Keratinocyte (primary cell): Measurements from ENCODE around the gene IDS. TPM values are rescaled to one million over a fixed set of nuclear protein-coding genes. Genes with fewer than 3 reads are reported as not detected.
"Not testable (repeated sequence)": the region's sequence is repeated elsewhere in the genome, so short reads cannot be mapped to it uniquely, and the experiment has no call there.

Source experiments
- DNase-seq: peaks from one replicate; pipeline ENCODE4 v3.0.0-alpha.2; 2011; ENCODE audit warnings: low read depth, missing footprints, low spot score
- FAIRE-seq: peaks from 2 replicates; lab custom pipeline; 2011; peaks lifted over from hg19 to GRCh38; lab: Jason Lieb, UNC
- H2AFZ ChIP-seq: 2 replicates; pipeline ENCODE4 v1.6.0; 2012; ENCODE audit warnings: low read length, control low read depth, inconsistent platforms; ENCODE audit not compliant: control insufficient read depth
- H3K27ac ChIP-seq: 2 replicates; pipeline ENCODE4 v1.5.1; 2011; ENCODE audit warnings: low read length; ENCODE audit not compliant: control insufficient read depth, insufficient read depth
- H3K27me3 ChIP-seq: 3 replicates; pipeline ENCODE4 v1.6.0; 2011; ENCODE audit warnings: low read length; ENCODE audit not compliant: control insufficient read depth, insufficient read depth; ENCODE audit errors: extremely low read depth
- H3K36me3 ChIP-seq, 2 experiments: 2 replicates in 1 of 2; 3 replicates in 1 of 2; pipeline ENCODE4 v1.5.1; 2011; ENCODE audit warnings: low read length in 2 of 2, mild to moderate bottlenecking in 1 of 2; ENCODE audit not compliant: control insufficient read depth in 2 of 2, insufficient read depth in 2 of 2; ENCODE audit errors: extremely low read depth in 1 of 2
- H3K4me1 ChIP-seq: 3 replicates; pipeline ENCODE4 v1.5.1; 2011; ENCODE audit warnings: low read length; ENCODE audit not compliant: control insufficient read depth, insufficient read depth; ENCODE audit errors: extremely low read depth
- H3K4me2 ChIP-seq: 3 replicates; pipeline ENCODE4 v1.6.0; 2011; ENCODE audit warnings: low read depth, low read length; ENCODE audit not compliant: control insufficient read depth, insufficient read depth; ENCODE audit errors: extremely low read depth
- H3K4me3 ChIP-seq, 3 experiments: fragments of 200-600 bp in 1 of 3; sonication (generic) in 1 of 3; 2 replicates in 2 of 3; 3 replicates in 1 of 3; pipeline ENCODE4 v1.5.1; 2011 to 2016; ENCODE audit warnings: low read length in 3 of 3, mild to moderate bottlenecking in 3 of 3, control low read depth in 2 of 3, inconsistent platforms in 1 of 3, low read depth in 1 of 3, mixed read lengths in 1 of 3, mixed run types in 1 of 3, moderate library complexity in 1 of 3; ENCODE audit not compliant: control insufficient read depth in 2 of 3, insufficient read depth in 2 of 3; ENCODE audit errors: extremely low read depth in 1 of 3
- H3K79me2 ChIP-seq: 2 replicates; pipeline ENCODE4 v1.6.0; 2012; ENCODE audit warnings: low read length; ENCODE audit not compliant: control insufficient read depth, insufficient read depth
- H3K9ac ChIP-seq: 3 replicates; pipeline ENCODE4 v1.6.0; 2011; ENCODE audit warnings: low read length; ENCODE audit not compliant: control insufficient read depth, insufficient read depth; ENCODE audit errors: extremely low read depth
- H3K9me1 ChIP-seq: 3 replicates; pipeline ENCODE4 v1.6.0; 2011; ENCODE audit warnings: low read length; ENCODE audit not compliant: control insufficient read depth, insufficient read depth; ENCODE audit errors: extremely low read depth
- H3K9me3 ChIP-seq: 2 replicates; pipeline ENCODE4 v1.5.1; 2012; ENCODE audit warnings: low read depth, low read length; ENCODE audit not compliant: control insufficient read depth
- H4K20me1 ChIP-seq: 3 replicates; pipeline ENCODE4 v1.6.0; 2011; ENCODE audit warnings: low read length; ENCODE audit not compliant: control insufficient read depth, insufficient read depth; ENCODE audit errors: extremely low read depth
- dilution Hi-C: fragments of 300-500 bp; cut with MboI; formaldehyde crosslinking; loops from one replicate; pipeline ENCODE4 v1.7.0; 2020; ENCODE audit warnings: low sequenced_read_pairs; ENCODE audit not compliant: extremely low pct_ligation_motif_present
- polyA plus RNA-seq, 5 experiments: library from polyadenylated mRNA; depleted of rRNA in 3 of 5; stranded (reverse) in 3 of 5; stranded (forward) in 1 of 5; unstranded in 1 of 5; fragments of >200 nt; gene quantifications; 1 replicate in 1 of 5; 2 replicates in 3 of 5; 3 replicates in 1 of 5; pipeline versions ENCODE4 v1.2.1 to v1.2.3, GENCODE V29; 2011 to 2012; ENCODE audit warnings: missing spikeins in 2 of 5, low read depth in 1 of 5, low replicate concordance in 1 of 5

Gene IDS
- polyA plus RNA-seq, 1 donor (not counting 4 experiments of a cell fraction or from before 2014, with no cell fraction given): 59.7 TPM

DNA sequence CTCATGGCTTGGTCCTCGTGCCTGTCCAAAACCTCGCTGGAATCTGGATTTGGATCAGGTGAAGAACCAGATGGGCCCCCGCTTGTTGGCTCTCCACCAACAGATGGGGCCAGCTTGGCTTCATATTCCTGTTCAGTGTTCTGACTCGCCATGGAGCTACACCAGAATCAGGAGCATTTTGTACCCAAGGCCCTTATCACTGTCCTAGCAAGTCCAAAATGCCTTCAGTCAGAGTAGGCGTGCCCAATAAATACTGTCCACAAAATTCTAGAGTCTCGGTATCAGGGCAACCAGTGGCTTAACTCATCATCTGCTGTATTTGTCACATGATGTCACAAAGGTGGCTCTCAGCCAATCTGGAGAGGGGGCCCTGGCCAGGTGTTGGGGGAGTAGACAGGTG, 44.6 kb upstream of the IDS start, which contains the start of gene HSFX3:
TSS of gene HSFX3 (minus strand) at position 224 of the 400 bp plus-strand sequence. CDS start at position 152, 72 bp downstream.
- H2AFZ ChIP-seq, H3K4me2 ChIP-seq, H3K27me3 ChIP-seq, dilution Hi-C loops, H3K4me1 ChIP-seq, H3K36me3 ChIP-seq, DNase-seq, H3K9me1 ChIP-seq, H4K20me1 ChIP-seq, H3K9ac ChIP-seq, H3K9me3 ChIP-seq, H3K27ac ChIP-seq, H3K79me2 ChIP-seq, H3K4me3 ChIP-seq, FAIRE-seq: not testable (repeated sequence)

DNA sequence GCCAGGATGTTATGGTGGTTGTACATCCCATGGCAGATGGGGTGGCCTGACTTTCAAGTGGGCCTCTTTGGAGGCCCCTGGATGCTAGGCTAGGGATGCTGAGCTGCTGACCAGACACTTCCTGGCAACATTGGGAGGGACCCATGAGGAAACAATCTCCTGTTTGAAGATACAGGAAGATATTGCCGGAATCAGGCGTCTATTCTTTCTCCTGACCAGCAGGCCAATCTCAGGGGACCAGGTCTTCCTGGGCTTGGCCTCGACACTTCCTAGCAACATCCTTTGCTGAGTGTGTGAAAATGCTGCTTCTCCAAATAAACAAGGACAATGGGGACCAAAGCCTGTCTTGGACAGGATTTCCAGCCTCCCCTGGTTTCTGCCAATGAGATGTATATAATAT, 42.7 kb upstream of the IDS start:
- H3K9ac ChIP-seq, H3K4me3 ChIP-seq, dilution Hi-C loops, DNase-seq, H3K9me1 ChIP-seq, H4K20me1 ChIP-seq, H3K79me2 ChIP-seq, H2AFZ ChIP-seq, H3K4me2 ChIP-seq, H3K9me3 ChIP-seq, H3K4me1 ChIP-seq, H3K36me3 ChIP-seq, H3K27me3 ChIP-seq, FAIRE-seq, H3K27ac ChIP-seq: not testable (repeated sequence)

DNA sequence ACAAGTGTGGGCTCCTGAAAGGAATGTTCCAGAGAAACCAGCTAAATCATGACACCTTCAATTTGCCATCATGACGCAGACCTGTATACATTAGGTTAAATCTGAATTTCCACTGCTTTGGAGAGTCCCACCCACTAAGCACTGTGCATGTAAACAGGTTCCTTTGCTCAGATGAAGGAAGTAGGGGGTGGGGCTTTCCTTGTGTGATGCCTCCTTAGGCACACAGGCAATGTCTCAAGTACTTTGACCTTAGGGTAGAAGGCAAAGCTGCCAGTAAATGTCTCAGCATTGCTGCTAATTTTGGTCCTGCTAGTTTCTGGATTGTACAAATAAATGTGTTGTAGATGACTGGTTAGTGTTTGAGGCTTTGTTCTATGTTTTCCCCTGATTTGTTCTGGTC, 41.9 kb upstream of the IDS start:
- not testable (repeated sequence) for H3K4me1 ChIP-seq, FAIRE-seq

DNA sequence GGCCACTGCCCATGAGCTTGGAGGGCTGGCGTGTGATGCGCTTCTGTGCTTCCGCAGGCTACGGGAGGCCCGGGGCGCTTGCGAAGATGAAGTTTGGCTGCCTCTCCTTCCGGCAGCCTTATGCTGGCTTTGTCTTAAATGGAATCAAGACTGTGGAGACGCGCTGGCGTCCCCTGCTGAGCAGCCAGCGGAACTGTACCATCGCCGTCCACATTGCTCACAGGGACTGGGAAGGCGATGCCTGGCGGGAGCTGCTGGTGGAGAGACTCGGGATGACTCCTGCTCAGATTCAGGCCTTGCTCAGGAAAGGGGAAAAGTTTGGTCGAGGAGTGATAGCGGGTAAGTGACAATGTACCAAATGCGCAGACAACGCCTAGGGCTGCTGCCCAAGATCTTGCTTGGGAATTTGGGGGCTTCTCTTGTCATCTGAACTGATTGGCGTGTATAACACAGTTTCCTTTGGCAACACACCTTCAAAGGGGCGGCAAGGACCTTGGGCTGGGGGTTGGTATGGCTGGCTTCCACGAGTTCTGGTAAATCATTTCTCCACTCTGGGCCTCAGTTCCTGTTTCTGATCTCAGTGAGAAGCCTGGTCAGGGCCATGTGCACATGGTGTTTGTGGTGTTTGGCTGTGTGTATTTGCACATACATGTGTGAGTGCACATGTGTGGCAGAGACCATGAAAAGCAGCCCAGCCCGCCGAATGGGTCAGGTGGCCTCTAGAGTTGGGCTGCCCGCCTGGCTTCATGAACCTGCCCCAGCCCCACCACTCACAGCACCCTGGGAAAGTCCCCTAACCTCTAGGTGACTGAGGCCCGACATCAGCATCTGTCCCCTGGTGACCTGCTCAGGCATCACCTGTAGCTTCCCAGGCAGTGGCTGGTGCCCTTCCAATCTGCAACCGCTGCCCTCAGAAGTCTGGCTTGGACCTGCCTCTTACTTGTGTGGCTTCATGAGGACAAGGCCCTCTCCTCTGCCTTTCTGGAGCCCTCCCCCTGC, 40.7 kb upstream of the IDS start:
- H3K4me2 ChIP-seq, DNase-seq, H2AFZ ChIP-seq, H3K9ac ChIP-seq, FAIRE-seq, H3K9me3 ChIP-seq, H4K20me1 ChIP-seq, H3K36me3 ChIP-seq, H3K9me1 ChIP-seq, H3K27me3 ChIP-seq, H3K4me3 ChIP-seq, H3K79me2 ChIP-seq, dilution Hi-C loops, H3K27ac ChIP-seq, H3K4me1 ChIP-seq: not testable (repeated sequence)

More for the DNA sequence above, 41.9 kb upstream of the IDS start:
- H3K9me3 ChIP-seq, H3K9me1 ChIP-seq, DNase-seq, H3K36me3 ChIP-seq, dilution Hi-C loops, H3K4me2 ChIP-seq, H3K27ac ChIP-seq, H3K4me3 ChIP-seq, H3K79me2 ChIP-seq, H3K9ac ChIP-seq, H3K27me3 ChIP-seq, H2AFZ ChIP-seq, H4K20me1 ChIP-seq: not testable (repeated sequence)
